Activated CD8-positive, alpha-beta memory T cell treated with anti-CD3 and anti-CD28 coated beads for 24 hours (primary cell): ENCODE data around the gene MRE11.
A peak's percentile ranks its signal among the peaks of the same experiment; 100 is the strongest.
"Not testable (repeated sequence)": the region's sequence is repeated elsewhere in the genome, so short reads cannot be mapped to it uniquely, and the experiment has no call there.

Source experiments
- DNase-seq: peaks from one replicate; pipeline ENCODE4 v3.0.0-alpha.2; 2020

Gene MRE11

GRCh38 chr11:94493281-94494125 is at the start of gene MRE11, which contains the start of gene ANKRD49:
TSS of gene MRE11 (minus strand) at chr11:94493844. CDS start at chr11:94492801, 1,043 bp downstream.
TSS of gene ANKRD49 (plus strand) at chr11:94493984. CDS start at chr11:94496694, 2,710 bp downstream.
- peak; percentile 96 for DNase-seq

- DNase-seq = no peak
Measured at GRCh38 chr11:94539420-94539819, 45.8 kb upstream of the MRE11 start.

- no peak for DNase-seq
Measured at GRCh38 chr11:94537031-94537600, 43.5 kb upstream of the MRE11 start.

GRCh38 chr11:94536386-94536785 is 42.7 kb upstream of the MRE11 start:
- DNase-seq = no peak

- DNase-seq = no peak
Measured at GRCh38 chr11:94533696-94534630, 40.3 kb upstream of the MRE11 start.

GRCh38 chr11:94533206-94533605 is 39.6 kb upstream of the MRE11 start:
- no peak for DNase-seq

GRCh38 chr11:94532211-94532610 is 38.6 kb upstream of the MRE11 start:
- DNase-seq = no peak

- DNase-seq = no peak
Measured at GRCh38 chr11:94528551-94528950, 34.9 kb upstream of the MRE11 start.

- no peak for DNase-seq
Measured at GRCh38 chr11:94526645-94527438, 33.2 kb upstream of the MRE11 start.

GRCh38 chr11:94525546-94526324 is 32.1 kb upstream of the MRE11 start:
- no peak for DNase-seq

GRCh38 chr11:94524341-94524740 is 30.7 kb upstream of the MRE11 start:
- no peak for DNase-seq

GRCh38 chr11:94521684-94522083 is 28.0 kb upstream of the MRE11 start:
- DNase-seq = no peak

- no peak for DNase-seq
Measured at GRCh38 chr11:94519478-94520084, 25.9 kb upstream of the MRE11 start.

- DNase-seq = no peak
Measured at GRCh38 chr11:94518300-94518699, 24.7 kb upstream of the MRE11 start.

- DNase-seq = no peak
Measured at GRCh38 chr11:94516725-94517124, 23.1 kb upstream of the MRE11 start.

- DNase-seq = no peak
Measured at GRCh38 chr11:94515398-94515797, 21.8 kb upstream of the MRE11 start.

GRCh38 chr11:94513091-94513490 is 19.4 kb upstream of the MRE11 start:
- no peak for DNase-seq

GRCh38 chr11:94511932-94512781 is 18.5 kb upstream of the MRE11 start, which contains the start of gene C11orf97:
TSS of gene C11orf97 (plus strand) at chr11:94512461. CDS start at chr11:94512529, 68 bp downstream.
- DNase-seq = peak; percentile 79

- no peak for DNase-seq
Measured at GRCh38 chr11:94507485-94507884, 13.8 kb upstream of the MRE11 start.

- DNase-seq = not testable (repeated sequence)
Measured at GRCh38 chr11:94506513-94506912, 12.9 kb upstream of the MRE11 start.
